Astrocyte (in vitro differentiated cells and primary cell): ENCODE data around the gene EXOC4.

Source experiments
- CTCF ChIP-seq: IDR thresholded peaks from 2 replicates; pipeline ENCODE4 v1.5.1; 2011; ENCODE audit warnings: low read depth, mild to moderate bottlenecking, inconsistent platforms, low read length, moderate library complexity; ENCODE audit not compliant: insufficient read depth
- EZH2 ChIP-seq: IDR thresholded peaks from 2 replicates; pipeline ENCODE4 v1.6.1; 2012; ENCODE audit warnings: mild to moderate bottlenecking, low read length, inconsistent platforms; ENCODE audit not compliant: insufficient read depth

GRCh38 chr7:133613250-133613790 lies 360.4 kb downstream of the EXOC4 start:
- TF ChIP-seq CTCF (no peak), EZH2 (no peak)
